ENCODE results near the gene LPP. TPM values are rescaled to one million over a fixed set of nuclear protein-coding genes. Genes with fewer than 3 reads are reported as not detected.

LPP gene
- polyA plus RNA-seq, 1 donor (not counting 4 experiments of a cell fraction or from before 2014, with no cell fraction given), result 16.0 TPM

DNA sequence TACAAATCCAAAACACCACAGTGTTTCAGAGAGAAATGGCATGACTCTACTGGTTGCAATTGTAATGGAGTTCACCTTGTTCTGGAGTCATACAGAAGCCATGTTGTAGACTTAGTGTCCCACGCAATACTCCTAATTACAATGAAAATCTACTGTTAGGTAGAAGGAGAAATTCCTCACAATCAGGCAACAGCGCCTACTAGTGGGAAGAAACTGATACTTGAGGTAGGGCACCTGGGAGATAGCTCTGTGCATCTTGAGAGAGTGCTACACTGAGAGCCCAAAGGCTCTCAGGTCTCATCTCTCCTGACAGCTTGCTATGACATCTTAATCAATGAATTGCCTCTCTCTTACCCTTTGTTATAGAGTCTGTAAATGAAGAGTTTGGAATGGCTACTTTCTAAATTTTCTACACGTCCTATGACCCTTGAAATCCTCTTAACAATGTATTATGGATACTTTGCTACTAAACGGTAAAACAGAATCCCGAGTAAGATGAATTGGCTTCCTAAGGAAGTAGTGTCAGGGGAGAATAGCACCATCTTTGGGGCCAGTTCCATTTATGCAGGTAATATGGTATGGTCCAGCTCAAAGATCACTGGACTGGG, 595.2 kb downstream of the LPP start:
- H3K9ac ChIP-seq (ENCODE audit: control insufficient read depth, extremely low read depth, insufficient read depth, low read length), result no peak overlapping the region
- FAIRE-seq, result no peak
- no peak for DNase-seq (ENCODE audit: low read depth, low spot score)

GRCh38 chr3:188749830-188750229, 595.9 kb downstream of the LPP start:
- FAIRE-seq (no peak), DNase-seq (ENCODE audit: low read depth, low spot score) (no peak)
- dilution Hi-C loops (cut with MboI; ENCODE audit: extremely low pct_ligation_motif_present, low sequenced_read_pairs), result no loop called here
- Histone ChIP-seq H3K4me1 (ENCODE audit: control insufficient read depth, extremely low read depth, insufficient read depth, low read length) (no peaks in the 10 kb centered on the region), H2AFZ (ENCODE audit: control insufficient read depth, low read length) (no peak overlapping the region), H3K27ac (ENCODE audit: control insufficient read depth, insufficient read depth, low read length) (no peak overlapping the region), H3K36me3 (ENCODE audit: control insufficient read depth in 2 of 2, extremely low read depth in 1 of 2, insufficient read depth in 2 of 2, low read length in 2 of 2) (no peaks in the 10 kb centered on the region), H4K20me1 (ENCODE audit: control insufficient read depth, extremely low read depth, insufficient read depth, low read length) (no peaks in the 10 kb centered on the region), H3K4me2 (ENCODE audit: control insufficient read depth, extremely low read depth, insufficient read depth, low read depth, low read length) (no peak overlapping the region), H3K9me1 (ENCODE audit: control insufficient read depth, extremely low read depth, insufficient read depth, low read length) (no peaks in the 10 kb centered on the region), H3K4me3 (ENCODE audit: control insufficient read depth in 2 of 3, extremely low read depth in 1 of 3, insufficient read depth in 2 of 3, low read depth in 1 of 3, low read length in 3 of 3) (no peak overlapping the region), H3K9me3 (ENCODE audit: control insufficient read depth, low read depth, low read length) (no peaks in the 10 kb centered on the region), H3K27me3 (ENCODE audit: control insufficient read depth, extremely low read depth, insufficient read depth, low read length) (no peaks in the 10 kb centered on the region), H3K79me2 (ENCODE audit: control insufficient read depth, insufficient read depth, low read length) (no peaks in the 10 kb centered on the region), H3K9ac (ENCODE audit: control insufficient read depth, extremely low read depth, insufficient read depth, low read length) (no peak overlapping the region)
- TF ChIP-seq EZH2 (IDR thresholded peaks at IDR 0.05; ENCODE audit: low read length) (no peak), CTCF (optimal IDR thresholded peaks at IDR 0.05 in 1 of 3, IDR thresholded peaks at IDR 0.05 in 1 of 3, conservative IDR thresholded peaks at IDR 0.05 in 1 of 3; ENCODE audit: extremely low read depth in 1 of 3, insufficient read depth in 2 of 3, low read length in 3 of 3) (no peak)

More for the DNA sequence above, 595.2 kb downstream of the LPP start:
- Histone ChIP-seq H3K4me2 (ENCODE audit: control insufficient read depth, extremely low read depth, insufficient read depth, low read depth, low read length) (no peak overlapping the region), H3K4me1 (ENCODE audit: control insufficient read depth, extremely low read depth, insufficient read depth, low read length) (no peaks in the 10 kb centered on the region), H3K4me3 (ENCODE audit: control insufficient read depth in 2 of 3, extremely low read depth in 1 of 3, insufficient read depth in 2 of 3, low read depth in 1 of 3, low read length in 3 of 3) (no peak overlapping the region), H3K9me3 (ENCODE audit: control insufficient read depth, low read depth, low read length) (no peaks in the 10 kb centered on the region), H3K27me3 (ENCODE audit: control insufficient read depth, extremely low read depth, insufficient read depth, low read length) (no peaks in the 10 kb centered on the region), H3K27ac (ENCODE audit: control insufficient read depth, insufficient read depth, low read length) (no peak overlapping the region), H3K9me1 (ENCODE audit: control insufficient read depth, extremely low read depth, insufficient read depth, low read length) (no peaks in the 10 kb centered on the region), H3K36me3 (ENCODE audit: control insufficient read depth in 2 of 2, extremely low read depth in 1 of 2, insufficient read depth in 2 of 2, low read length in 2 of 2) (no peaks in the 10 kb centered on the region), H4K20me1 (ENCODE audit: control insufficient read depth, extremely low read depth, insufficient read depth, low read length) (no peaks in the 10 kb centered on the region), H3K79me2 (ENCODE audit: control insufficient read depth, insufficient read depth, low read length) (no peaks in the 10 kb centered on the region), H2AFZ (ENCODE audit: control insufficient read depth, low read length) (no peak overlapping the region)
- dilution Hi-C loops (cut with MboI; ENCODE audit: extremely low pct_ligation_motif_present, low sequenced_read_pairs), result no loop called here
- TF ChIP-seq EZH2 (IDR thresholded peaks at IDR 0.05; ENCODE audit: low read length), result no peak
- TF ChIP-seq CTCF (optimal IDR thresholded peaks at IDR 0.05 in 1 of 3, IDR thresholded peaks at IDR 0.05 in 1 of 3, conservative IDR thresholded peaks at IDR 0.05 in 1 of 3; ENCODE audit: extremely low read depth in 1 of 3, insufficient read depth in 2 of 3, low read length in 3 of 3), result peak; percentile 63 to 83 (median 69)

Data from keratinocyte (primary cell).